Measurements from ENCODE around the gene TMEM269.

The TMEM269 gene

DNA sequence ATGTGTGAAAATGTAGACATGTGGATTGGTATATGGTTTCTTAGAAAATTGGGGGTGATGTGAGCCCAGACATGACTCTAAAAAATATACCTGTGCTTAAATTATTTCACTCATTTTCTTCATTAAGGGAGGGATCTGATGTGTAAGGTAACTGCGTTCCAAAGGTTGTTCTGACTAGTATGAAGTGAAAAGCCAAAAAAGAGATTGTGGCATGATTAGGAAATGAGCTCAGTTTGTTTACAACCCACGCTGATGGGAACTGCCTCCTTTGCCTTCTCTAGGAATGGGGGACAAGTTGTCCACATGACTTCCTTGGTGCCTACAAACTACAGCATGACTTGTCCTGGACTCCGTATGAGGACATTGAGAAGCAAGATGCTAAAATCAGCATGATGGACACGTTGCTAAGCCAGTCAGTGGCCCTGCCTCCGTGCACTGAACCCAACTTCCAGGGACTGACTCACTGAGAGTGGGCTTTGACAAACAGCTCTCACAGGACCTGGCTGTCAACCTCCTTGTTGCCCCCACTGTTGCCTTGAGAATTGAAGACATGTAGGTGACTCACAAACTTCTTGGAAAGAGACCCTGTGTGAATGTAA is 9.8 kb upstream of the TMEM269 start:
- Mint-ChIP-seq H3K9me3 (no peaks in the 10 kb centered on the region), H3K4me3 (no peak overlapping the region), H3K4me1 (peaks cover 6% of the 10 kb centered on the region), H3K36me3 (peaks cover 36% of the 10 kb centered on the region), H3K27ac (no peak overlapping the region), H3K27me3 (no peaks in the 10 kb centered on the region)
- no peak for DNase-seq (ENCODE audit: low spot score in 2 of 2)
- no peak for ATAC-seq (ENCODE audit: low read depth)

- H3K36me3 Mint-ChIP-seq, result peaks cover 41% of the 10 kb centered on the region
- no peaks in the 10 kb centered on the region for H3K27me3 Mint-ChIP-seq
- H3K4me1 Mint-ChIP-seq, result peaks cover 4% of the 10 kb centered on the region
- no peak overlapping the region for H3K27ac Mint-ChIP-seq
- no peaks in the 10 kb centered on the region for H3K9me3 Mint-ChIP-seq
- H3K4me3 Mint-ChIP-seq, result no peak overlapping the region
- DNase-seq (ENCODE audit: low spot score in 2 of 2) (no peak), ATAC-seq (ENCODE audit: low read depth) (no peak)
Observed at GRCh38 chr1:42776502-42776901, 8.3 kb upstream of the TMEM269 start.

DNA sequence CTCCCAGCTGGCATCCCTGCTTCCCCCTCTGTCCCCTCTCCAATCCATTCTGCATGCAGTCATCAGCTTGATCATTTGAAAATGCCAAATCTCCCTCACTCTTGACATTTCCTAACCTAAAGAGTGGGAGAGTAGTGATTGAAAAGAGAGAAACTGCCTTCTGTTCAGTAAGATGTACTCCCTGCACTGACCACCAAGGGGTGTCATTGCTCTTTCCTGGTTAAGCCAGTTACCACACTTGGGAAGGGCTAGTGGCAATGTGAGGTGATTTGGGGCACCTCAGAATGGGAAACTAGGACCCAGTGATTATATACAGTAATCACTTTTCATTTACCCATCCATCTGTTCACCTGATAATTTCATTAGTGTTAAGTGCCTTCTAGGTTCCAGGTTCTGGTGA is 6.9 kb upstream of the TMEM269 start:
- no peak overlapping the region for H3K27ac Mint-ChIP-seq
- H3K9me3 Mint-ChIP-seq, result no peaks in the 10 kb centered on the region

GRCh38 chr1:42779725-42780124 is 5.1 kb upstream of the TMEM269 start:
- peaks cover 42% of the 10 kb centered on the region for H3K36me3 Mint-ChIP-seq
- ATAC-seq (ENCODE audit: low read depth) (no peak), DNase-seq (ENCODE audit: low spot score in 2 of 2) (no peak)
- no peaks in the 10 kb centered on the region for H3K27me3 Mint-ChIP-seq
- H3K4me3 Mint-ChIP-seq, result no peak overlapping the region
- H3K27ac Mint-ChIP-seq, result no peak overlapping the region
- no peaks in the 10 kb centered on the region for H3K9me3 Mint-ChIP-seq
- H3K4me1 Mint-ChIP-seq, result no peaks in the 10 kb centered on the region

More for the DNA sequence above, 6.9 kb upstream of the TMEM269 start:
- no peak for DNase-seq (ENCODE audit: low spot score in 2 of 2)
- Mint-ChIP-seq H3K4me1 (peaks cover 4% of the 10 kb centered on the region), H3K36me3 (peaks cover 44% of the 10 kb centered on the region), H3K4me3 (no peak overlapping the region), H3K27me3 (no peaks in the 10 kb centered on the region)
- peak; percentile 49 for ATAC-seq (ENCODE audit: low read depth)

GRCh38 chr1:42780176-42780575 is 4.6 kb upstream of the TMEM269 start:
- no peak overlapping the region for H3K4me3 Mint-ChIP-seq
- H3K27me3 Mint-ChIP-seq, result no peaks in the 10 kb centered on the region
- no peaks in the 10 kb centered on the region for H3K9me3 Mint-ChIP-seq
- DNase-seq (ENCODE audit: low spot score in 2 of 2) (no peak), ATAC-seq (ENCODE audit: low read depth) (no peak)
- H3K27ac Mint-ChIP-seq, result no peak overlapping the region
- H3K4me1 Mint-ChIP-seq, result peaks cover under 1% of the 10 kb centered on the region
- H3K36me3 Mint-ChIP-seq, result peaks cover 38% of the 10 kb centered on the region

GRCh38 chr1:42783092-42783491 is 1.7 kb upstream of the TMEM269 start:
- no peak overlapping the region for H3K4me3 Mint-ChIP-seq
- DNase-seq (ENCODE audit: low spot score in 2 of 2), result no peak
- peaks cover 8% of the 10 kb centered on the region for H3K4me1 Mint-ChIP-seq
- no peak for ATAC-seq (ENCODE audit: low read depth)
- no peaks in the 10 kb centered on the region for H3K9me3 Mint-ChIP-seq
- H3K27me3 Mint-ChIP-seq, result no peaks in the 10 kb centered on the region
- peaks cover 24% of the 10 kb centered on the region for H3K36me3 Mint-ChIP-seq
- H3K27ac Mint-ChIP-seq, result no peak overlapping the region

- Mint-ChIP-seq H3K4me3 (no peak overlapping the region), H3K27ac (no peak overlapping the region), H3K9me3 (no peaks in the 10 kb centered on the region), H3K27me3 (no peaks in the 10 kb centered on the region), H3K4me1 (peaks cover 8% of the 10 kb centered on the region), H3K36me3 (peaks cover 18% of the 10 kb centered on the region)
- ATAC-seq (ENCODE audit: low read depth) (no peak), DNase-seq (ENCODE audit: low spot score in 2 of 2) (no peak)
Observed at GRCh38 chr1:42784547-42784945, 245 bp upstream of the TMEM269 start.

- H3K27ac Mint-ChIP-seq, result peak overlapping the region; percentile 54
Observed at GRCh38 chr1:42786097-42786496, 1.3 kb downstream of the TMEM269 start.

DNA sequence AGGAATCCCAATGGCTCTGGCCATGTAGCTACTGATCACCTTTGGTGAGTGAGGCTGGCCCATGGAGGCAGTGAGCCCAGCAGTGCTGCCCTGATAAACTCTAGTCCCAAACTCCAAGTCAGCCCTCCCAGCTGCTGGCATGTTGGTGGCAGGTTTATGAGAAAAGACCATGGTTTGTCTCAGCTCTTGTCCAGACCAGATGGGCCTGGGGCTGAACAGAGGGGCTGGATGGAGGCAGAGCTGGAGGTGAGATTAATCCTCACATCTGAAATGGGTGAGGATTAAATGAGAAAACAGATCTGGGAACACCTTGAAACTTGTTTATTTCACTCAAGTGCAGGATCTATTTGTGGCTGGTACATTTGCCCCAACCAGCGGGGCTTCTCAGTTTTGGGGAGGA is 3.2 kb downstream of the TMEM269 start:
- ATAC-seq (ENCODE audit: low read depth) (no peak), DNase-seq (ENCODE audit: low spot score in 2 of 2) (no peak)
- Mint-ChIP-seq H3K27me3 (no peaks in the 10 kb centered on the region), H3K4me3 (no peak overlapping the region), H3K9me3 (no peaks in the 10 kb centered on the region), H3K4me1 (peaks cover 8% of the 10 kb centered on the region), H3K36me3 (peaks cover 4% of the 10 kb centered on the region), H3K27ac (no peak overlapping the region)

More at GRCh38 chr1:42786097-42786496, 1.3 kb downstream of the TMEM269 start:
- no peaks in the 10 kb centered on the region for H3K9me3 Mint-ChIP-seq
- H3K27me3 Mint-ChIP-seq, result no peaks in the 10 kb centered on the region
- H3K4me1 Mint-ChIP-seq, result peaks cover 8% of the 10 kb centered on the region
- no peak for DNase-seq (ENCODE audit: low spot score in 2 of 2)
- no peak overlapping the region for H3K4me3 Mint-ChIP-seq
- H3K36me3 Mint-ChIP-seq, result peaks cover 9% of the 10 kb centered on the region
- no peak for ATAC-seq (ENCODE audit: low read depth)

- no peak overlapping the region for H3K4me3 Mint-ChIP-seq
- no peaks in the 10 kb centered on the region for H3K27me3 Mint-ChIP-seq
- no peak for ATAC-seq (ENCODE audit: low read depth)
Observed at GRCh38 chr1:42793824-42794223, 9.0 kb downstream of the TMEM269 start.

DNA sequence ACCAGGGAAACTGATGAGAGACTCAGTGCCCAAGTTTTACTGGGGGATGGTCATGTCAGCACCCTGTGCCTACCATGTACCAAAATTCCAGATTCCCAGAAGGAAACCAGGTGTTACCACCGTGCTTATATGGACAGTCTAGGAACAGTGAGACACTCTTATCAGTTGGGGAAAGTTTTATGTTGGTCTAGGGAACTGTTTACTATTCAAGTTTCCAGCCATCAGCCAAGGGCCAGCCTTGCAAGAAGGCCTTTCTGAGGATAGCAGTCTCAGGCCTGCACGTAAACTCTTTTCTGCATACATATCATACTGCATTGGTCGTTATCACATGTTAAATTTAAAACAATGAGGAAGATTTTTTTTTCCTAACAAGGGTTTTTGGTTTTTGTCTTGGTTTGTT is 12.6 kb downstream of the TMEM269 start:
- DNase-seq (ENCODE audit: low spot score in 2 of 2) (no peak), ATAC-seq (ENCODE audit: low read depth) (no peak)
- H3K27ac Mint-ChIP-seq, result no peak overlapping the region
- no peaks in the 10 kb centered on the region for H3K9me3 Mint-ChIP-seq
- H3K4me3 Mint-ChIP-seq, result no peak overlapping the region
- H3K27me3 Mint-ChIP-seq, result no peaks in the 10 kb centered on the region
- no peaks in the 10 kb centered on the region for H3K36me3 Mint-ChIP-seq
- no peaks in the 10 kb centered on the region for H3K4me1 Mint-ChIP-seq

More at GRCh38 chr1:42793824-42794223, 9.0 kb downstream of the TMEM269 start:
- Mint-ChIP-seq H3K36me3 (no peaks in the 10 kb centered on the region), H3K9me3 (no peaks in the 10 kb centered on the region), H3K4me1 (no peaks in the 10 kb centered on the region), H3K27ac (no peak overlapping the region)
- DNase-seq (ENCODE audit: low spot score in 2 of 2), result no peak

GRCh38 chr1:42797979-42798378 is 13.2 kb downstream of the TMEM269 start:
- Mint-ChIP-seq H3K36me3 (no peaks in the 10 kb centered on the region), H3K4me1 (no peaks in the 10 kb centered on the region), H3K4me3 (no peak overlapping the region), H3K9me3 (no peaks in the 10 kb centered on the region), H3K27ac (no peak overlapping the region), H3K27me3 (no peaks in the 10 kb centered on the region)
- no peak for DNase-seq (ENCODE audit: low spot score in 2 of 2)
- no peak for ATAC-seq (ENCODE audit: low read depth)

- Mint-ChIP-seq H3K27ac (no peak overlapping the region), H3K4me3 (no peak overlapping the region), H3K9me3 (no peaks in the 10 kb centered on the region), H3K36me3 (peaks cover 13% of the 10 kb centered on the region), H3K4me1 (no peaks in the 10 kb centered on the region), H3K27me3 (no peaks in the 10 kb centered on the region)
- ATAC-seq (ENCODE audit: low read depth) (no peak), DNase-seq (ENCODE audit: low spot score in 2 of 2) (no peak)
Observed at GRCh38 chr1:42801832-42802473, 17.2 kb downstream of the TMEM269 start.

- DNase-seq (ENCODE audit: low spot score in 2 of 2) (no peak), ATAC-seq (ENCODE audit: low read depth) (no peak)
- H3K27ac Mint-ChIP-seq, result no peak overlapping the region
- H3K36me3 Mint-ChIP-seq, result peaks cover 22% of the 10 kb centered on the region
- H3K4me1 Mint-ChIP-seq, result peaks cover 4% of the 10 kb centered on the region
- no peaks in the 10 kb centered on the region for H3K9me3 Mint-ChIP-seq
- H3K27me3 Mint-ChIP-seq, result no peaks in the 10 kb centered on the region
- no peak overlapping the region for H3K4me3 Mint-ChIP-seq
Observed at GRCh38 chr1:42806171-42806570, 21.4 kb downstream of the TMEM269 start.

DNA sequence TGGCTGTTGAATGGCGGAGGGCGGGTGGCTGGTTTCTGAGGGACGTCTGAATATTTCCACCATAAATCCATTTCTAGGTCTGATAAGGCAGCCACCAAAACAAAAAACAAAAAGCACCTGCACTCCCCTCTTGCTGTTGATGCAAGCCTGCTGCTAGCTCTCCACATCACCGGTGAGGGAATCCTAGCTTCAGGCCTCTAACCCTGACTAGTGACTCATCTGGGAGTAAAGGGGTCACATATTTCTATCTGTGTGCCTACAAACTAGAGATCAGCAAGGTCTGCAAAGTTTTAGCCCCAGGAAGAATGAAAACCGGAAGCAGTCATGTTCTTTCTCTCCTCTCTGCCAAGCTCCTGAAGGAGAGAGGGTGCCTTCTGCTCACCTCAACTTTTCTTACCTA is 21.8 kb downstream of the TMEM269 start:
- H3K27me3 Mint-ChIP-seq, result no peaks in the 10 kb centered on the region
- no peaks in the 10 kb centered on the region for H3K9me3 Mint-ChIP-seq
- peaks cover 6% of the 10 kb centered on the region for H3K4me1 Mint-ChIP-seq
- H3K27ac Mint-ChIP-seq, result no peak overlapping the region
- H3K36me3 Mint-ChIP-seq, result peaks cover 24% of the 10 kb centered on the region
- DNase-seq (ENCODE audit: low spot score in 2 of 2), result no peak
- no peak for ATAC-seq (ENCODE audit: low read depth)
- no peak overlapping the region for H3K4me3 Mint-ChIP-seq
